ENCODE results near the gene HOXD10.

The HOXD10 gene

DNA sequence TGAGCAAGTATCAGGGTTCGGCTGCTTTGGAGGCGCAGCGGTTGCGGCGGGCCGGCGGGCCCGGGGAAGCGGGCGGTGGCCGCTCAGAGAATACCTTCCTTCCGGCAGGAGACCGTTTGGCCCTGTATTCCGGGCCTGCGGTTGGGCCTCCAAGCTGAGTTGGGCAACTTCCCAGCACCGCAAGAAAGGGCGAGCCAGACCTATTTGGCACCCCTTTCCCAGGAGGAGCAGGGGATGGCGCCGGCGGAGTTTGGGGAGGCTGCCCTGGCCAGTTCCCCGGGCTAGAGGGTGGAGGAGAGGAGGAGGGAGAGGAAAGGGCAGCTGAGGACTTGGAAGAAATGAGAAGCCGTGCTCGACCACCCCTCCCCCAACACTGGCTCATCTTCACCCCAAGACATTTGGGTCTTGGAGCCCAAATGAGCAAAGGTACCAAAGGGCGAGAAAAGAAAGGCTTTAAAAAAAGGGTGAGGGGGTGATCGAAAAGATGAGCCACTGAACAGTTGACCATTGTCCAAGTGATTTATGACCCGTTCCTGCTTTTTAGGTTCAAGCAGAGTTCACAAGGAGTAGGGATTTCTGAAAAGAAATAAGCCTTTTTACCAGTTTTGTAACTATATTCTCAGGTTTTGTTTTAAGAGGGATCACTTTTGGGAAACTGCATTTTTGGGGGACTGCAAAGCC is 48.9 kb downstream of the HOXD10 start:
- DNase-seq: no peak

GRCh38 chr2:176166272-176166671 is 49.7 kb downstream of the HOXD10 start:
- DNase-seq: no peak

DNA sequence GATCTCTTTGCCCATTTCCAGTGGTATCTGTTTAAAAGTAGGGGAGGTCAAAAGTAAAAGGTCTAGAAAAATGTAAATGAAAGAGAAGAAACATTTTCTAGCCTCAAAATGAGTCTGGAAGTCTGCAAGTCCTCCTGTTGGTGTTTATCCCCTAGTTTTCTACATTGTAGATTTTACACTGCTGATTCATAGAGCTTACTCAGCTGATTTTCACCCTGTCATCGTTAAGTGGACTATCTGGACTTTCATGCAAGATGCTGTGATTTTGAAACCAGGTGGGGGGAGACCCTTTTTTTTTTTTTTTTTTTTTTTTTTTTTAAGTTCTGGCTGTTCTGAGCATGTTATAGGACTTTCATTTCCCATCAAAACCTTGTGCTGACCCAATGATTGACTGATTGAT is 50.8 kb downstream of the HOXD10 start:
- no peak for DNase-seq

GRCh38 chr2:176169181-176169580 is 52.6 kb downstream of the HOXD10 start:
- no peak for DNase-seq

Data from NCI-H69 (cell line).